Neutrophil (primary cell): ENCODE measurements around the gene HIVEP3.

Experiments used
- H3K27ac ChIP-seq: fragments of 200-600 bp; sonication (generic); 2 replicates; pipeline ENCODE4 v1.5.1; 2016; ENCODE audit warnings: mild to moderate bottlenecking, moderate library complexity
- H3K27me3 ChIP-seq: fragments of 200-600 bp; sonication (generic); 2 replicates; pipeline ENCODE4 v1.6.0; 2016; ENCODE audit warnings: mild to moderate bottlenecking
- H3K36me3 ChIP-seq: fragments of 200-600 bp; sonication (generic); 2 replicates; pipeline ENCODE4 v1.5.1; 2017
- H3K4me1 ChIP-seq, 2 experiments: fragments of 200-600 bp in 1 of 2; sonication (generic) in 1 of 2; 1 replicate in 1 of 2; 2 replicates in 1 of 2; pipeline versions ENCODE4 v1.5.1 to v1.6.1; 2013 to 2016; ENCODE audit warnings: low read depth in 1 of 2, low read length in 1 of 2, mild to moderate bottlenecking in 1 of 2, moderate library complexity in 1 of 2; ENCODE audit not compliant: control insufficient read depth in 1 of 2, insufficient read depth in 1 of 2
- H3K4me3 ChIP-seq, 2 experiments: fragments of 200-600 bp in 1 of 2; sonication (generic) in 1 of 2; 1 replicate in 1 of 2; 2 replicates in 1 of 2; pipeline ENCODE4 v1.5.1; 2013 to 2016; ENCODE audit warnings: low read depth in 1 of 2, low read length in 1 of 2, mild to moderate bottlenecking in 1 of 2, moderate library complexity in 1 of 2
- H3K9me3 ChIP-seq: fragments of 200-600 bp; sonication (generic); 2 replicates; pipeline ENCODE4 v1.5.1; 2016
- CTCF ChIP-seq: fragments of 200-600 bp; sonication (generic); IDR thresholded peaks from 2 replicates; pipeline ENCODE4 v1.5.1; 2016; ENCODE audit warnings: antibody characterized with exemption

The HIVEP3 gene

GRCh38 chr1:41540886-41541591 is 377.7 kb downstream of the HIVEP3 start:
- Histone ChIP-seq H3K9me3 (no peaks in the 10 kb centered on the region), H3K27me3 (no peaks in the 10 kb centered on the region), H3K27ac (no peak overlapping the region), H3K4me1 (no peaks in the 10 kb centered on the region), H3K4me3 (no peak overlapping the region), H3K36me3 (no peaks in the 10 kb centered on the region)
- no peak for TF ChIP-seq CTCF

- H3K27ac ChIP-seq, result no peak overlapping the region
- H3K4me3 ChIP-seq, result no peak overlapping the region
- H3K27me3 ChIP-seq, result no peaks in the 10 kb centered on the region
- no peaks in the 10 kb centered on the region for H3K4me1 ChIP-seq
- H3K9me3 ChIP-seq, result no peaks in the 10 kb centered on the region
- no peak for TF ChIP-seq CTCF
- H3K36me3 ChIP-seq, result no peaks in the 10 kb centered on the region
Measured at GRCh38 chr1:41539999-41540398, 378.7 kb downstream of the HIVEP3 start.

DNA sequence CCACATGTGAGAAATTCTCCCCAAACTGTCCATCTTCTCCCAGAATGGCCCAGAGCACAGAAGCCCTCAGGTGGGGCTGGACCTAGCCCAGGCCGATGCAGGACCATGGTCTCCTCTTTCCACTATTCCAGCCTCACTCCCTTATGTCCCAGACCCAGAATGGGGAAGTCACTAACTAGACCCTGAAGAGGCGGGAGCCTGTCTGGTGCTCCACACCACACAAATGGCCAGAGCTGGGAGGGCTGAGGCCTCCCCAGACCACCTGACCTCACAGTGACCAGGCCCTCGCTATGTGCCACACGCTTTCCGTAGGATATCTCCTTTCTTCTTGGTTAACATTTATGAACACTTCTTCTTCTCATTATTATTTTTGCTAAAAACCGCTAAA is 379.3 kb downstream of the HIVEP3 start:
- Histone ChIP-seq H3K36me3 (no peaks in the 10 kb centered on the region), H3K27me3 (no peaks in the 10 kb centered on the region), H3K27ac (no peak overlapping the region), H3K9me3 (no peaks in the 10 kb centered on the region), H3K4me1 (no peaks in the 10 kb centered on the region), H3K4me3 (no peak overlapping the region)
- TF ChIP-seq CTCF, result no peak

- H3K27ac ChIP-seq, result no peak overlapping the region
- TF ChIP-seq CTCF, result no peak
- no peaks in the 10 kb centered on the region for H3K27me3 ChIP-seq
- no peaks in the 10 kb centered on the region for H3K9me3 ChIP-seq
- no peaks in the 10 kb centered on the region for H3K36me3 ChIP-seq
- H3K4me3 ChIP-seq, result no peak overlapping the region
- H3K4me1 ChIP-seq, result no peaks in the 10 kb centered on the region
Measured at GRCh38 chr1:41538741-41539417, 379.8 kb downstream of the HIVEP3 start.

- Histone ChIP-seq H3K36me3 (no peaks in the 10 kb centered on the region), H3K4me3 (no peak overlapping the region), H3K4me1 (no peaks in the 10 kb centered on the region), H3K27me3 (no peaks in the 10 kb centered on the region), H3K27ac (no peak overlapping the region), H3K9me3 (no peaks in the 10 kb centered on the region)
- TF ChIP-seq CTCF, result no peak
Measured at GRCh38 chr1:41537788-41538351, 380.9 kb downstream of the HIVEP3 start.
